K562 (cell line): ENCODE data around the gene UBE2J2. TPM values are rescaled to one million over a fixed set of nuclear protein-coding genes. Genes with fewer than 3 reads are reported as not detected.

Experiments used
- ATAC-seq: fragments of 200-7000 bp; cut with Tn5 transposase; 3 replicates; pipeline ENCODE4 v1.9.1; 2020; ENCODE audit warnings: moderate library complexity
- BruUV-seq: library from RNA; stranded (reverse); fragments of 400-500 nt; replicated peaks from 2 replicates; lab custom pipeline; 2021; lab: Mats Ljungman, UMichigan
- CTCF ChIA-PET: fragments of 300-600 bp; formaldehyde crosslinking; extraction: SDS; loops from one replicate; lab custom pipeline; 2021; ENCODE audit warnings: low intra/inter-chr PET ratio; lab: Yijun Ruan, JAX
- POLR2A ChIA-PET: fragments of 300-600, 350-650 bp; sonication (Branson Sonifier 250); formaldehyde crosslinking; extraction: SDS; loops from one replicate; lab custom pipeline; 2021; ENCODE audit warnings: antibody characterized with exemption, inconsistent platforms; lab: Yijun Ruan, JAX
- DNase-seq, 4 experiments: peaks; one replicate each; pipeline versions ENCODE4 v3.0.0 to v3.0.0-alpha.2; 2011 to 2018; ENCODE audit warnings: low spot score in 3 of 4, mixed read lengths in 3 of 4; ENCODE audit errors: extremely low read depth in 1 of 4
- FAIRE-seq: peaks from 2 replicates; lab custom pipeline; 2011; peaks lifted over from hg19 to GRCh38; lab: Jason Lieb, UNC
- H2AFZ ChIP-seq: 2 replicates; pipeline ENCODE4 v1.6.0; 2011; ENCODE audit warnings: low read depth, low read length, control low read depth, inconsistent platforms
- H3K27ac ChIP-seq: fragments of 200-600 bp; 3 replicates; pipeline ENCODE4 v1.8.0; 2011; ENCODE audit warnings: low read depth, mild to moderate bottlenecking, control low read depth, inconsistent platforms, low read length, moderate library complexity, mixed read lengths; ENCODE audit errors: extremely low read depth
- H3K27me3 ChIP-seq, 2 experiments: fragments of 300-600 bp in 1 of 2; 2 replicates in 1 of 2; 3 replicates in 1 of 2; pipeline versions ENCODE4 v1.6.0 to v1.8.0; 2011; ENCODE audit warnings: inconsistent platforms in 2 of 2, low read length in 2 of 2, mild to moderate bottlenecking in 1 of 2, mixed read lengths in 1 of 2, moderate library complexity in 1 of 2; ENCODE audit not compliant: control insufficient read depth in 2 of 2, insufficient read depth in 2 of 2
- H3K36me3 ChIP-seq: fragments of 300-600 bp; 3 replicates; pipeline ENCODE4 v1.8.0; 2011; ENCODE audit warnings: mild to moderate bottlenecking, low read length, inconsistent platforms; ENCODE audit not compliant: control insufficient read depth, insufficient read depth
- H3K4me1 ChIP-seq, 2 experiments: fragments of 200-600 bp in 1 of 2; replicated peaks in 1 of 2; 2 replicates in 1 of 2; 3 replicates in 1 of 2; pipeline versions ENCODE4 v1.5.1 to v1.8.0; 2011; ENCODE audit warnings: inconsistent platforms in 2 of 2, low read length in 2 of 2, mild to moderate bottlenecking in 1 of 2, mixed read lengths in 1 of 2, moderate library complexity in 1 of 2; ENCODE audit not compliant: control insufficient read depth in 2 of 2, insufficient read depth in 2 of 2
- H3K4me2 ChIP-seq: 2 replicates; pipeline ENCODE4 v1.6.1; 2011; ENCODE audit warnings: low read length, control low read depth, inconsistent platforms, mixed read lengths; ENCODE audit not compliant: insufficient read depth
- H3K4me3 ChIP-seq: fragments of 200-600 bp; sonication (generic), shearing (Covaris generic); 2 replicates; pipeline ENCODE4 v1.5.1; 2016; ENCODE audit warnings: control low read depth, inconsistent platforms
- H3K79me2 ChIP-seq: fragments of 200-600 bp; 3 replicates; pipeline ENCODE4 v1.8.0; 2011; ENCODE audit warnings: low read length, inconsistent platforms; ENCODE audit not compliant: control insufficient read depth, insufficient read depth
- H3K9ac ChIP-seq, 2 experiments: 2 replicates each; pipeline versions ENCODE4 v1.6.0 to v1.6.1; 2011; ENCODE audit warnings: low read depth in 2 of 2, low read length in 2 of 2, control low read depth in 1 of 2, inconsistent platforms in 1 of 2, mild to moderate bottlenecking in 1 of 2, mixed read lengths in 1 of 2; ENCODE audit not compliant: insufficient read depth in 1 of 2
- H3K9me1 ChIP-seq: one replicate; pipeline ENCODE4 v1.6.0; 2011; ENCODE audit warnings: inconsistent platforms, mild to moderate bottlenecking, low read length, moderate library complexity; ENCODE audit not compliant: control insufficient read depth, insufficient read depth
- H3K9me3 ChIP-seq: replicated peaks from 2 replicates; pipeline ENCODE4 v1.5.1; 2011; ENCODE audit warnings: low read depth, low read length, inconsistent platforms; ENCODE audit not compliant: control insufficient read depth, insufficient read depth
- H4K20me1 ChIP-seq: replicated peaks from 2 replicates; pipeline ENCODE4 v1.6.1; 2011; ENCODE audit warnings: low read length, inconsistent platforms, mixed read lengths; ENCODE audit not compliant: control insufficient read depth, insufficient read depth
- ATF3 ChIP-seq, 2 experiments: fragments of 450-650 bp in 1 of 2; sonication (generic) in 1 of 2; formaldehyde crosslinking in 1 of 2; IDR thresholded peaks in 1 of 2; conservative IDR thresholded peaks in 1 of 2; 2 replicates each; pipeline versions ENCODE4 v1.6.1 to v1.8.1; 2016 to 2023; ENCODE audit warnings: mild to moderate bottlenecking in 2 of 2, moderate library complexity in 2 of 2, inconsistent platforms in 1 of 2, missing genetic modification reagents in 1 of 2
- BRF1 ChIP-seq: IDR thresholded peaks from 3 replicates; pipeline ENCODE4 v1.6.1; 2011; ENCODE audit warnings: borderline replicate concordance, mild to moderate bottlenecking; ENCODE audit not compliant: insufficient read length; ENCODE audit errors: extremely low read depth
- DPF2 ChIP-seq: fragments of 450-650 bp; IDR thresholded peaks from 2 replicates; pipeline ENCODE4 v1.6.1; 2016
- ETV1 ChIP-seq: fragments of 450-650 bp; conservative IDR thresholded peaks from 2 replicates; pipeline ENCODE4 v1.6.1; 2016; ENCODE audit warnings: missing genetic modification characterization, control low read depth, low read depth, missing compliant biosample characterization
- HMBOX1 ChIP-seq: sonication (generic); IDR thresholded peaks from 2 replicates; pipeline ENCODE4 v1.6.1; 2016
- JUNB ChIP-seq: fragments of 450-650 bp; formaldehyde crosslinking; conservative IDR thresholded peaks from 2 replicates; pipeline ENCODE4 v1.4.0; 2020; ENCODE audit warnings: mild to moderate bottlenecking
- PRMT5 ChIP-seq: sonication (generic); formaldehyde crosslinking; IDR thresholded peaks from 2 replicates; pipeline ENCODE4 v1.5.0; 2020; ENCODE audit warnings: missing genetic modification reagents
- RBM39 ChIP-seq: fragments of 200-400 bp; formaldehyde crosslinking; optimal IDR thresholded peaks from 2 replicates; pipeline ENCODE3; 2018; ENCODE audit warnings: low read depth, low read length
- SAP30 ChIP-seq: fragments of 200-600 bp; sonication (generic); IDR thresholded peaks from 2 replicates; pipeline ENCODE4 v1.6.1; 2012; ENCODE audit warnings: borderline replicate concordance, low read depth, mild to moderate bottlenecking, moderate library complexity, low read length, control low read depth, inconsistent platforms; ENCODE audit not compliant: insufficient read depth, poor library complexity, severe bottlenecking
- TCF7L2 ChIP-seq: fragments of 150-350 bp; IDR thresholded peaks from 2 replicates; pipeline ENCODE4 v1.6.1; 2016; ENCODE audit warnings: low read depth, mild to moderate bottlenecking, low read length, moderate library complexity
- WGBS: fragments of 100-300 bp; shearing (Covaris generic); methylation state at CpG from one replicate; pipeline ENCODE4 v1.1.6; 2016; ENCODE audit warnings: low coverage, mixed read lengths; ENCODE audit not compliant: insufficient coverage; ENCODE audit errors: missing lambda C conversion rate; 5-methylcytosine and 5-hydroxymethylcytosine counted together
- in situ Hi-C: fragments of 300-500 bp; cut with MboI; formaldehyde crosslinking; loops from 4 replicates; pipeline ENCODE4 v1.15.0; 2018; ENCODE audit warnings: inconsistent platforms, mixed read lengths
- intact Hi-C: fragments of 100-400 bp; cut with micrococcal nuclease; formaldehyde crosslinking; loops from 2 replicates; pipeline ENCODE4 v1.14.2; 2022
- polyA plus RNA-seq, 8 experiments: library from polyadenylated mRNA; depleted of rRNA in 4 of 8; stranded (reverse) in 5 of 8; unstranded in 3 of 8; fragments of >200 nt; fragmentation: Nextera tagmentation in 2 of 8; fragmentation: Illumina TruSeq in 1 of 8; extraction: Ambion mirVana in 2 of 8; extraction: Trizol in 1 of 8; gene quantifications; 2 replicates each; pipeline versions ENCODE4 v1.2.1 to v1.2.3, GENCODE V29; 2011 to 2014; ENCODE audit warnings: inconsistent platforms in 1 of 8, missing spikeins in 1 of 8
- total RNA-seq, 7 experiments: library from RNA; depleted of rRNA in 6 of 7; stranded (reverse); fragments of >200 nt in 6 of 7; fragmentation: Illumina TruSeq in 2 of 7; extraction: Trizol in 2 of 7; gene quantifications; 2 replicates each; pipeline versions ENCODE4 v1.2.1 to v1.2.3, GENCODE V29; 2011 to 2021; ENCODE audit warnings: low replicate concordance in 1 of 7

The UBE2J2 gene
- total and polyA plus RNA-seq, 9 of the 15 experiments (the other 6 are each of a cell fraction or from before 2014, with no cell fraction given): 0.93 to 112 (median 75.5) TPM

GRCh38 chr1:1259540-1259939 lies 14.1 kb downstream of the UBE2J2 start:
- in situ Hi-C loops: no loop called here
- Histone ChIP-seq H3K27ac (no peak overlapping the region), H2AFZ (no peak overlapping the region), H3K9me3 (no peaks in the 10 kb centered on the region), H4K20me1 (peaks cover 8% of the 10 kb centered on the region; the same call in 1 of the 2 replicates), H3K4me3 (no peak overlapping the region), H3K79me2 (peaks cover 12% of the 10 kb centered on the region), H3K9ac (no peak overlapping the region; a peak in 1 of 4 replicates), H3K4me2 (no peak overlapping the region), H3K9me1 (peaks cover 7% of the 10 kb centered on the region), H3K4me1 (peaks cover 0 to 39% of the 10 kb centered on the region in 2 experiments; a peak in 2 of 5 replicates), H3K27me3 (no peaks in the 10 kb centered on the region), H3K36me3 (peaks cover 94% of the 10 kb centered on the region)
- POLR2A ChIA-PET: no interaction called here
- no peak for TF ChIP-seq ATF3 (IDR thresholded peaks at IDR 0.05)
- no peak for TF ChIP-seq ATF3 (CRISPR knock-in tag; conservative IDR thresholded peaks at IDR 0.05)
- no peak for TF ChIP-seq HMBOX1
- TF ChIP-seq BRF1: no peak
- no peak for TF ChIP-seq RBM39
- no peak for TF ChIP-seq SAP30
- no peak for TF ChIP-seq PRMT5 (CRISPR knock-in tag)
- TF ChIP-seq ETV1 (tag): no peak
- TF ChIP-seq TCF7L2: no peak
- no peak for TF ChIP-seq DPF2
- no peak for TF ChIP-seq JUNB
- intact Hi-C loops: no loop called here
- CTCF ChIA-PET: no interaction called here
- 97% methylated on average over 12 of the region's 18 CpGs for WGBS
- ATAC-seq (no peak), DNase-seq (no peak), FAIRE-seq (no peak)
- BruUV-seq: no TSS peak
